Mesenchymal stem cell (in vitro differentiated cells and primary cell): Measurements from ENCODE around the gene PRDM1.

Experiments used
- DNase-seq: peaks from one replicate; pipeline ENCODE4 v3.0.0-alpha.2; 2013
- H2AFZ ChIP-seq: one replicate; pipeline ENCODE4 v1.6.1; 2013; ENCODE audit warnings: low read depth, mild to moderate bottlenecking, control low read depth, inconsistent platforms, low read length, moderate library complexity
- H2AK5ac ChIP-seq: 2 replicates; pipeline ENCODE4 v1.6.1; 2013; ENCODE audit warnings: low read length, moderate library complexity, mild to moderate bottlenecking, inconsistent platforms; ENCODE audit not compliant: severe bottlenecking
- H2BK120ac ChIP-seq: one replicate; pipeline ENCODE4 v1.6.1; 2013; ENCODE audit warnings: low read depth, mild to moderate bottlenecking, inconsistent platforms, low read length, moderate library complexity
- H2BK12ac ChIP-seq, 2 experiments: one replicate each; pipeline ENCODE4 v1.6.1; 2013; ENCODE audit warnings: inconsistent platforms in 2 of 2, low read length in 2 of 2, mild to moderate bottlenecking in 2 of 2, moderate library complexity in 2 of 2, control low read depth in 1 of 2
- H2BK15ac ChIP-seq: one replicate; pipeline ENCODE4 v1.6.1; 2013; ENCODE audit warnings: mild to moderate bottlenecking, low read depth, inconsistent platforms; ENCODE audit not compliant: poor library complexity, severe bottlenecking
- H2BK5ac ChIP-seq: 2 replicates; pipeline ENCODE4 v1.6.1; 2013; ENCODE audit warnings: low read depth, mild to moderate bottlenecking, low read length, control low read depth, inconsistent platforms; ENCODE audit not compliant: poor library complexity, severe bottlenecking
- H3K14ac ChIP-seq, 2 experiments: one replicate each; pipeline ENCODE4 v1.6.1; 2013; ENCODE audit warnings: inconsistent platforms in 2 of 2, low read length in 2 of 2, control low read depth in 1 of 2, mild to moderate bottlenecking in 1 of 2, moderate library complexity in 1 of 2
- H3K18ac ChIP-seq, 2 experiments: one replicate each; pipeline ENCODE4 v1.6.1; 2013; ENCODE audit warnings: inconsistent platforms in 2 of 2, low read length in 2 of 2, control low read depth in 1 of 2, low read depth in 1 of 2, mild to moderate bottlenecking in 1 of 2
- H3K23ac ChIP-seq, 2 experiments: one replicate each; pipeline ENCODE4 v1.6.1; 2013; ENCODE audit warnings: inconsistent platforms in 2 of 2, low read length in 2 of 2, mild to moderate bottlenecking in 2 of 2, moderate library complexity in 2 of 2, control low read depth in 1 of 2
- H3K27ac ChIP-seq: 2 replicates; pipeline ENCODE4 v1.5.1; 2013; ENCODE audit warnings: mild to moderate bottlenecking, moderate library complexity, low read length, control low read depth, inconsistent platforms; ENCODE audit not compliant: poor library complexity, severe bottlenecking
- H3K27me3 ChIP-seq, 2 experiments: 2 replicates each; pipeline versions ENCODE4 v1.6.1 to v1.7.0; 2013; ENCODE audit warnings: low read length in 2 of 2, mild to moderate bottlenecking in 2 of 2, moderate library complexity in 2 of 2, control low read depth in 1 of 2, inconsistent platforms in 1 of 2; ENCODE audit not compliant: control insufficient read depth in 1 of 2, insufficient read depth in 1 of 2
- H3K36me3 ChIP-seq, 2 experiments: 2 replicates each; pipeline versions ENCODE4 v1.6.1 to v1.7.0; 2013; ENCODE audit warnings: low read length in 2 of 2, control low read depth in 1 of 2, inconsistent platforms in 1 of 2, low read depth in 1 of 2, mild to moderate bottlenecking in 1 of 2; ENCODE audit not compliant: insufficient read depth in 2 of 2, control insufficient read depth in 1 of 2
- H3K4ac ChIP-seq, 2 experiments: one replicate each; pipeline ENCODE4 v1.6.1; 2013; ENCODE audit warnings: inconsistent platforms in 2 of 2, low read length in 2 of 2, mild to moderate bottlenecking in 2 of 2, moderate library complexity in 2 of 2, control low read depth in 1 of 2, low read depth in 1 of 2
- H3K4me1 ChIP-seq: 2 replicates; pipeline ENCODE4 v1.6.1; 2013; ENCODE audit warnings: low read depth, low read length, control low read depth; ENCODE audit not compliant: control insufficient read depth, insufficient read depth
- H3K4me2 ChIP-seq: 2 replicates; pipeline ENCODE4 v1.6.1; 2013; ENCODE audit warnings: low read length, mild to moderate bottlenecking, inconsistent platforms; ENCODE audit not compliant: poor library complexity, severe bottlenecking
- H3K4me3 ChIP-seq, 2 experiments: 2 replicates each; pipeline versions ENCODE4 v1.5.1 to v1.7.0; 2013; ENCODE audit warnings: low read length in 2 of 2, mild to moderate bottlenecking in 2 of 2, control low read depth in 1 of 2, low read depth in 1 of 2; ENCODE audit not compliant: insufficient read depth in 1 of 2
- H3K79me1 ChIP-seq: replicated peaks from 2 replicates; pipeline ENCODE4 v1.6.1; 2013; ENCODE audit warnings: mild to moderate bottlenecking, control low read depth, low read length, inconsistent platforms; ENCODE audit not compliant: poor library complexity, severe bottlenecking
- H3K9ac ChIP-seq: 2 replicates; pipeline ENCODE4 v1.7.0; 2013; ENCODE audit warnings: mild to moderate bottlenecking, low read length, moderate library complexity
- H3K9me3 ChIP-seq: 2 replicates; pipeline ENCODE4 v1.7.0; 2013; ENCODE audit warnings: mild to moderate bottlenecking, low read length; ENCODE audit not compliant: control insufficient read depth
- H4K8ac ChIP-seq: one replicate; pipeline ENCODE4 v1.6.1; 2013; ENCODE audit warnings: inconsistent platforms, mild to moderate bottlenecking, low read length, moderate library complexity
- H4K91ac ChIP-seq: one replicate; pipeline ENCODE4 v1.6.1; 2013; ENCODE audit warnings: mild to moderate bottlenecking, low read length, inconsistent platforms
- WGBS: methylation state at CpG from one replicate; pipeline ENCODE4 v1.1.7; 2013; ENCODE audit warnings: mixed read lengths; 5-methylcytosine and 5-hydroxymethylcytosine counted together

The PRDM1 gene

DNA sequence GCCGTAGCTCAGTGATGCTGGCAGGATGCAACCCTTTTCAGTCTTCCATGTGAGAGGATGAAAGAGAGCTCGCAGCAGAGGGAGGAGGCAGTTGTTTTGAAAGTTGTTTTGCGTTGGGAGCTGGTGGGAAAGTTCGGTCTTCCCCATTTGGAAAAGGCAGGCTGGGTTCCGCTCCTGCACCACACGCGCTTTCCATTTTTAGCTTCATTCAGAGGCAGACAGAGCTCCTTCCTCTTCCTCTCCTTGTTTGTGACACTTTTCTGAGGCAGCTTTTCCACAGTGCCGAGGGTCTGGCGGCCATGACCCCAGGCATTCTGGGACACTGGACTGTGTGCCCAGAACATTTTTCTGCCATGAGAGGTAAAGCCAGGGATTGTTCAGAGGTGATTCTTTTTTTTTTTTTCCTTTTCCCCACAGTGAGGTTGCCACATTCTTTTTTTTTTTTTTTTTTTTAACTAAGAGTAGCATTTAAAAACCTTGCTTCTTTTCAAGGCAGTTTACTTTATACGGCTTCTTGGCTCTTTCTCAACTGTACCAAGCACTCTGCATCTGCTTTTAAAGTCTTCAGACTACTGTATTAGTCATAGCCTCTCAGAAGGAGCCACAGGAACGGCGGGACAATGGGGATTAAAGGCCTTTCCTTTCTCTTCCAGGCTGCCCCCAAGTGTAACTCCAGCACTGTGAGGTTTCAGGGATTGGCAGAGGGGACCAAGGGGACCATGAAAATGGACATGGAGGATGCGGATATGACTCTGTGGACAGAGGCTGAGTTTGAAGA, 1.6 kb downstream of the PRDM1 start:
- H2BK5ac ChIP-seq: no peak overlapping the region
- no peak overlapping the region for H2BK15ac ChIP-seq
- 29% methylated on average over 10 of the region's 13 CpGs for WGBS
- peak overlapping the region in 1 of 2 experiments; percentile 85 for H3K14ac ChIP-seq
- peak overlapping the region; percentile 13 for H3K27ac ChIP-seq
- peak; percentile 86 for DNase-seq
- H3K27me3 ChIP-seq: no peaks in the 10 kb centered on the region
- H4K91ac ChIP-seq: peak overlapping the region; percentile 70
- no peaks in the 10 kb centered on the region for H3K9me3 ChIP-seq
- peak overlapping the region in 1 of 2 experiments; percentile 85 for H3K4me3 ChIP-seq
- H2AK5ac ChIP-seq: no peak overlapping the region
- peaks cover 0 to 8% of the 10 kb centered on the region in 2 experiments for H3K36me3 ChIP-seq
- peak overlapping the region; percentile 18 for H2AFZ ChIP-seq
- H3K79me1 ChIP-seq: peaks cover 3% of the 10 kb centered on the region
- H3K23ac ChIP-seq: peak overlapping the region in 1 of 2 experiments; percentile 42
- H3K9ac ChIP-seq: peak overlapping the region; percentile 82
- H4K8ac ChIP-seq: peak overlapping the region; percentile 27
- peak overlapping the region; percentile 76 to 79 for H3K18ac ChIP-seq
- peak overlapping the region; percentile 83 for H2BK120ac ChIP-seq
- H3K4ac ChIP-seq: peak overlapping the region; percentile 35 to 60
- peak overlapping the region; percentile 59 to 63 for H2BK12ac ChIP-seq
- peaks cover 6% of the 10 kb centered on the region for H3K4me1 ChIP-seq
- H3K4me2 ChIP-seq: peak overlapping the region; percentile 75

DNA sequence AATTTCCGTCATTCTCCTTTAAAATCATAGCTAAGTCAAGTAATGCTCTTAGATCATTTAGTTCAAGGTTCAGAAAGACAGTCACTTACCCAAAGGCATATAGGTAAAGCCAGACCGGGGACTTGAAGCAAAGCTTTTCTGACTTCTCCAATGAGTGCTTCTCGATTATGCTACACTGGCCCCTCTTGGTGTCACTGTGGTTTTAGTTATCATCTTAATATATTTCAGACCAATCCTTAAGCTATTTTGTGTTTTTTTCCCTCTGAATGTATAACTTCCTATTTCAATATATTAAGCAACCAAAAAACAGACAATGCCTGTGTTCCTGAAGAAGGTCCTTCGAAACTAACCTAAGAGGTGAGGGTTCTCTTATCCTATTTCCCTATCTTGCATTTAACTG, 3.9 kb downstream of the PRDM1 start:
- Histone ChIP-seq H3K4me2 (no peak overlapping the region), H3K36me3 (peaks cover 0 to 12% of the 10 kb centered on the region in 2 experiments), H3K27me3 (no peaks in the 10 kb centered on the region), H3K9ac (peak overlapping the region; percentile 29), H3K9me3 (no peaks in the 10 kb centered on the region), H3K4ac (no peak overlapping the region), H3K4me1 (peaks cover 7% of the 10 kb centered on the region), H2BK12ac (no peak overlapping the region), H3K27ac (no peak overlapping the region), H2BK5ac (no peak overlapping the region), H2AK5ac (no peak overlapping the region), H3K23ac (no peak overlapping the region), H3K4me3 (peak overlapping the region in 1 of 2 experiments; percentile 9), H4K91ac (no peak overlapping the region), H3K18ac (no peak overlapping the region), H3K14ac (no peak overlapping the region), H2AFZ (no peak overlapping the region), H2BK120ac (no peak overlapping the region), H4K8ac (no peak overlapping the region), H3K79me1 (peaks cover 3% of the 10 kb centered on the region), H2BK15ac (no peak overlapping the region)
- DNase-seq: peak; percentile 32
- WGBS: 90% methylated on average over 4 of the region's 4 CpGs

DNA sequence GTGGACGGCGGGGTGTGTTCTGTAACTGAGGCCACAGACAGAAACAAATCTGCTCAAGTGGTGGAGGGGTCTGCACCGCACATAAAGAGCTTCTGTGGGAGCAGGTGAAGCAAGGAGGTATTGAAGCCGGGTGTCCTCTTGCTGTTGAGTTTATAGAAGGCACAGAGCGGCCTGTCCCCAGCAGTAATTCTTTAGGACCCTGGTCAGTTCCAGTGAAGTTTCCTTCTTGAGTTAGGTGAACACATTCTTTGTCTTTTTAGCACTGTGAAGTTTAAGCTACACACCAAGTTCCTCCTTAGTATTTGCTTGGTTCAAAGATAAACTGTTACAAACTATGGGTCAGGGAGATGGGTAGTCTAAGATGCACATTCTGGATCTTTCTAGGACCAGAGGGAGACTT, 6.1 kb downstream of the PRDM1 start:
- no peak overlapping the region for H3K4me2 ChIP-seq
- H2BK15ac ChIP-seq: no peak overlapping the region
- peaks cover 0 to 25% of the 10 kb centered on the region in 2 experiments for H3K36me3 ChIP-seq
- H2BK120ac ChIP-seq: no peak overlapping the region
- WGBS: over 99% methylated on average over 5 of the region's 5 CpGs
- no peak overlapping the region for H3K23ac ChIP-seq
- no peak overlapping the region for H4K8ac ChIP-seq
- H2AFZ ChIP-seq: no peak overlapping the region
- no peak overlapping the region for H2BK5ac ChIP-seq
- no peak overlapping the region for H3K18ac ChIP-seq
- no peaks in the 10 kb centered on the region for H3K9me3 ChIP-seq
- no peak overlapping the region for H3K4ac ChIP-seq
- no peak overlapping the region for H3K9ac ChIP-seq
- no peak overlapping the region for H2AK5ac ChIP-seq
- no peak overlapping the region for H3K27ac ChIP-seq
- H4K91ac ChIP-seq: no peak overlapping the region
- H3K27me3 ChIP-seq: no peaks in the 10 kb centered on the region
- no peak overlapping the region for H2BK12ac ChIP-seq
- H3K79me1 ChIP-seq: peaks cover 3% of the 10 kb centered on the region
- no peak for DNase-seq
- no peak overlapping the region for H3K14ac ChIP-seq
- no peak overlapping the region for H3K4me3 ChIP-seq
- H3K4me1 ChIP-seq: peaks cover 7% of the 10 kb centered on the region

- Histone ChIP-seq H2AFZ (no peak overlapping the region), H4K91ac (no peak overlapping the region), H3K4me3 (no peak overlapping the region), H3K14ac (no peak overlapping the region), H3K9ac (no peak overlapping the region), H4K8ac (no peak overlapping the region), H2BK5ac (no peak overlapping the region), H2BK120ac (no peak overlapping the region), H3K36me3 (peaks cover 0 to 32% of the 10 kb centered on the region in 2 experiments), H3K23ac (no peak overlapping the region), H3K27me3 (no peaks in the 10 kb centered on the region), H2BK12ac (peak overlapping the region in 1 of 2 experiments; percentile 71), H3K4ac (no peak overlapping the region), H3K4me1 (peaks cover 6% of the 10 kb centered on the region), H3K9me3 (no peaks in the 10 kb centered on the region), H3K4me2 (no peak overlapping the region), H3K79me1 (peaks cover 2% of the 10 kb centered on the region), H2AK5ac (no peak overlapping the region), H2BK15ac (no peak overlapping the region), H3K27ac (no peak overlapping the region), H3K18ac (peak overlapping the region in 1 of 2 experiments; percentile 62)
- DNase-seq: no peak
- WGBS: 80% methylated on average over 3 of the region's 7 CpGs
Observed at GRCh38 chr6:106094261-106094963, 8.3 kb downstream of the PRDM1 start.
